ENCODE measurements around the gene MT4. TPM values are rescaled to one million over a fixed set of nuclear protein-coding genes. Genes with fewer than 3 reads are reported as not detected.

Gene MT4
- polyA plus RNA-seq, 1 of the 3 experiments (the other 2 are of a cell fraction), result not detected

- Histone ChIP-seq H3F3A (replicated peaks; ENCODE audit: insufficient read depth) (peaks cover 3% of the 10 kb centered on the region), H3K79me2 (ENCODE audit: insufficient read depth) (no peaks in the 10 kb centered on the region), H3K4me3 (ENCODE audit: low read depth in 2 of 2, low read length in 1 of 2) (no peak overlapping the region), H3K27ac (ENCODE audit: low read depth in 2 of 2, low read length in 1 of 2) (no peak overlapping the region), H2AFZ (ENCODE audit: low read depth) (no peak overlapping the region), H4K20me1 (ENCODE audit: insufficient read depth) (no peaks in the 10 kb centered on the region), H3K9ac (no peak overlapping the region), H3K36me3 (replicated peaks in 1 of 2; ENCODE audit: control insufficient read depth in 1 of 2, insufficient read depth in 2 of 2, low read length in 1 of 2) (no peaks in the 10 kb centered on the region), H3K4me1 (ENCODE audit: control insufficient read depth in 1 of 2, insufficient read depth in 2 of 2, low read depth in 1 of 2, low read length in 1 of 2) (peaks cover 5 to 6% of the 10 kb centered on the region in 2 experiments; a peak in 3 of 4 replicates), H3K9me3 (no peaks in the 10 kb centered on the region), H3K27me3 (ENCODE audit: insufficient read depth) (no peaks in the 10 kb centered on the region), H3K4me2 (no peak overlapping the region), H3K9me2 (no peaks in the 10 kb centered on the region)
- ChIA-PET CTCF (interaction anchor here (0.9 kb wide), 1 partner anchor 143 kb away, joined by 3 read pairs; no protein-coding TSS in a partner anchor), POLR2A (no interaction called here)
- 91% methylated on average over 4 of the region's 4 CpGs for WGBS (ENCODE audit: low lambda C conversion rate)
- TF ChIP-seq SMC3 (IDR thresholded peaks at IDR 0.05; ENCODE audit: low read depth, low read length), result no peak
- TF ChIP-seq NFIC (IDR thresholded peaks at IDR 0.05; ENCODE audit: borderline replicate concordance), result no peak
- no peak for TF ChIP-seq YY1 (IDR thresholded peaks at IDR 0.05; ENCODE audit: low read depth)
- no peak for TF ChIP-seq PBX3 (IDR thresholded peaks at IDR 0.05)
- no peak for TF ChIP-seq MEF2A (IDR thresholded peaks at IDR 0.05; ENCODE audit: borderline replicate concordance, low read depth)
- no peak for TF ChIP-seq MAX (IDR thresholded peaks at IDR 0.05; ENCODE audit: low read depth)
- no peak for TF ChIP-seq JUND (IDR thresholded peaks at IDR 0.05)
- no peak for TF ChIP-seq ZBTB33 (IDR thresholded peaks at IDR 0.05; ENCODE audit: borderline replicate concordance, low read depth)
- no peak for TF ChIP-seq EZH2phosphoT487 (IDR thresholded peaks at IDR 0.05; ENCODE audit: borderline replicate concordance, low read depth)
- no peak for TF ChIP-seq RAD21 (IDR thresholded peaks at IDR 0.05; ENCODE audit: low read length)
- TF ChIP-seq ELF1 (IDR thresholded peaks at IDR 0.05), result no peak
- no peak for TF ChIP-seq MXI1 (IDR thresholded peaks at IDR 0.05; ENCODE audit: low read depth, low read length)
- TF ChIP-seq GATA2 (CRISPR knock-in tag; IDR thresholded peaks at IDR 0.05), result no peak
- TF ChIP-seq EP300 (IDR thresholded peaks at IDR 0.05; ENCODE audit: borderline replicate concordance in 1 of 2, low read depth in 1 of 2, low read length in 1 of 2), result no peak
- TF ChIP-seq CHD2 (IDR thresholded peaks at IDR 0.05; ENCODE audit: low read length, partially characterized antibody), result no peak
- no peak for TF ChIP-seq IRF3 (IDR thresholded peaks at IDR 0.05; ENCODE audit: low read depth, low read length)
- no peak for TF ChIP-seq FOXM1 (IDR thresholded peaks at IDR 0.05; ENCODE audit: low read depth)
- DNase-seq, result no peak
Observed at GRCh38 chr16:56559109-56559508, 5.8 kb upstream of the MT4 start.
